Trophoblast cell (in vitro differentiated cells and primary cell): ENCODE measurements around the gene DTNB.

ENCODE experiments used
- DNase-seq, 2 donors: peaks; one replicate each; pipeline ENCODE4 v3.0.0-alpha.2; 2016
- H2AFZ ChIP-seq: 2 replicates; pipeline ENCODE4 v1.6.1; 2013; ENCODE audit warnings: low read length, moderate library complexity, mild to moderate bottlenecking; ENCODE audit not compliant: insufficient read depth, poor library complexity
- H2AK5ac ChIP-seq: 2 replicates; pipeline ENCODE4 v1.6.1; 2013; ENCODE audit warnings: mild to moderate bottlenecking, low read length
- H2BK120ac ChIP-seq: 2 replicates; pipeline ENCODE4 v1.6.1; 2013; ENCODE audit warnings: low read length, mild to moderate bottlenecking, moderate library complexity; ENCODE audit not compliant: insufficient read depth, poor library complexity
- H2BK12ac ChIP-seq: 2 replicates; pipeline ENCODE4 v1.6.1; 2013; ENCODE audit warnings: mild to moderate bottlenecking, low read length, moderate library complexity
- H2BK5ac ChIP-seq: 2 replicates; pipeline ENCODE4 v1.6.1; 2013; ENCODE audit warnings: low read length, low read depth, moderate library complexity, mild to moderate bottlenecking; ENCODE audit not compliant: poor library complexity
- H3K14ac ChIP-seq: 2 replicates; pipeline ENCODE4 v1.6.1; 2013; ENCODE audit warnings: mild to moderate bottlenecking, low read length
- H3K18ac ChIP-seq: 2 replicates; pipeline ENCODE4 v1.6.1; 2013; ENCODE audit warnings: mild to moderate bottlenecking, low read length
- H3K23ac ChIP-seq: 2 replicates; pipeline ENCODE4 v1.6.1; 2013; ENCODE audit warnings: low read length
- H3K27ac ChIP-seq: 2 replicates; pipeline ENCODE4 v1.5.1; 2013; ENCODE audit warnings: low read depth, mild to moderate bottlenecking, inconsistent platforms, low read length, moderate library complexity
- H3K27me3 ChIP-seq: 2 replicates; pipeline ENCODE4 v1.6.1; 2013; ENCODE audit warnings: inconsistent platforms, mild to moderate bottlenecking, low read length, moderate library complexity; ENCODE audit not compliant: insufficient read depth
- H3K36me3 ChIP-seq, 2 experiments: 1 replicate in 1 of 2; 2 replicates in 1 of 2; pipeline ENCODE4 v1.6.1; 2013; ENCODE audit warnings: low read length in 2 of 2, mild to moderate bottlenecking in 2 of 2, moderate library complexity in 1 of 2; ENCODE audit not compliant: insufficient read depth in 2 of 2, control insufficient read depth in 1 of 2
- H3K4ac ChIP-seq: 2 replicates; pipeline ENCODE4 v1.6.1; 2013; ENCODE audit warnings: low read depth, mild to moderate bottlenecking, low read length, moderate library complexity
- H3K4me1 ChIP-seq, 2 experiments: 1 replicate in 1 of 2; 2 replicates in 1 of 2; pipeline ENCODE4 v1.6.1; 2013; ENCODE audit warnings: low read length in 2 of 2, mild to moderate bottlenecking in 2 of 2, moderate library complexity in 1 of 2; ENCODE audit not compliant: insufficient read depth in 2 of 2, control insufficient read depth in 1 of 2
- H3K4me2 ChIP-seq: 2 replicates; pipeline ENCODE4 v1.6.1; 2013; ENCODE audit warnings: inconsistent platforms, mild to moderate bottlenecking, low read length, moderate library complexity
- H3K4me3 ChIP-seq: 2 replicates; pipeline ENCODE4 v1.5.1; 2013; ENCODE audit warnings: mild to moderate bottlenecking, low read depth, low read length, inconsistent platforms
- H3K79me1 ChIP-seq: one replicate; pipeline ENCODE4 v1.6.1; 2013; ENCODE audit warnings: low read length
- H3K79me2 ChIP-seq: 2 replicates; pipeline ENCODE4 v1.6.1; 2013; ENCODE audit warnings: low read length, mild to moderate bottlenecking; ENCODE audit not compliant: control insufficient read depth, insufficient read depth, poor library complexity
- H3K9ac ChIP-seq: 2 replicates; pipeline ENCODE4 v1.6.1; 2013; ENCODE audit warnings: mild to moderate bottlenecking, low read length
- H3K9me3 ChIP-seq: 2 replicates; pipeline ENCODE4 v1.6.1; 2013; ENCODE audit warnings: low read depth, mild to moderate bottlenecking, control low read depth, inconsistent platforms, low read length; ENCODE audit not compliant: insufficient read depth
- H4K12ac ChIP-seq: 2 replicates; pipeline ENCODE4 v1.6.1; 2013; ENCODE audit warnings: low read depth, mild to moderate bottlenecking, low read length, moderate library complexity
- H4K8ac ChIP-seq: 2 replicates; pipeline ENCODE4 v1.6.1; 2013; ENCODE audit warnings: low read depth, mild to moderate bottlenecking, low read length, moderate library complexity
- H4K91ac ChIP-seq: one replicate; pipeline ENCODE4 v1.6.1; 2013; ENCODE audit warnings: low read depth, mild to moderate bottlenecking, low read length, moderate library complexity
- WGBS: extraction: QIAGEN DNeasy Blood & Tissue Kit; methylation state at CpG from one replicate; pipeline ENCODE4 v1.1.7; 2013; ENCODE audit warnings: missing lambda C conversion rate; ENCODE audit not compliant: insufficient read length, insufficient coverage; ENCODE audit errors: extremely low coverage; 5-methylcytosine and 5-hydroxymethylcytosine counted together

Gene DTNB

GRCh38 chr2:25497229-25497917 lies 176.0 kb downstream of the DTNB start:
- H3K23ac ChIP-seq, result no peak overlapping the region
- peaks cover 1% of the 10 kb centered on the region for H3K9me3 ChIP-seq
- no peak overlapping the region for H3K9ac ChIP-seq
- no peak overlapping the region for H2BK12ac ChIP-seq
- H2BK5ac ChIP-seq, result no peak overlapping the region
- no peak overlapping the region for H3K27ac ChIP-seq
- H4K91ac ChIP-seq, result no peak overlapping the region
- H3K79me2 ChIP-seq, result no peaks in the 10 kb centered on the region
- WGBS, result no CpG with 5 or more reads among the region's 5 CpGs
- H2AFZ ChIP-seq, result no peak overlapping the region
- H2BK120ac ChIP-seq, result no peak overlapping the region
- no peak for DNase-seq
- H3K27me3 ChIP-seq, result no peaks in the 10 kb centered on the region
- no peaks in the 10 kb centered on the region for H3K36me3 ChIP-seq
- no peak overlapping the region for H3K4ac ChIP-seq
- H3K4me3 ChIP-seq, result no peak overlapping the region
- no peak overlapping the region for H2AK5ac ChIP-seq
- no peak overlapping the region for H4K12ac ChIP-seq
- no peak overlapping the region for H3K14ac ChIP-seq
- H3K79me1 ChIP-seq, result no peaks in the 10 kb centered on the region
- H3K18ac ChIP-seq, result no peak overlapping the region
- H4K8ac ChIP-seq, result no peak overlapping the region
- H3K4me1 ChIP-seq, result peaks cover 0 to 2% of the 10 kb centered on the region in 2 experiments
- H3K4me2 ChIP-seq, result no peak overlapping the region

- Histone ChIP-seq H3K23ac (no peak overlapping the region), H3K27ac (no peak overlapping the region), H3K4ac (no peak overlapping the region), H3K18ac (no peak overlapping the region), H3K4me3 (no peak overlapping the region), H4K12ac (no peak overlapping the region), H3K4me1 (peaks cover 0 to 2% of the 10 kb centered on the region in 2 experiments), H2BK120ac (no peak overlapping the region), H2AFZ (no peak overlapping the region), H4K91ac (no peak overlapping the region), H3K4me2 (no peak overlapping the region), H2AK5ac (no peak overlapping the region), H3K79me1 (no peaks in the 10 kb centered on the region), H3K36me3 (no peaks in the 10 kb centered on the region), H2BK5ac (no peak overlapping the region), H2BK12ac (no peak overlapping the region), H3K9ac (no peak overlapping the region), H3K14ac (no peak overlapping the region), H3K27me3 (no peaks in the 10 kb centered on the region), H4K8ac (no peak overlapping the region), H3K79me2 (no peaks in the 10 kb centered on the region), H3K9me3 (no peaks in the 10 kb centered on the region)
- no peak for DNase-seq
- no CpG with 5 or more reads among the region's 2 CpGs for WGBS
Observed at GRCh38 chr2:25494616-25495015, 178.8 kb downstream of the DTNB start.

GRCh38 chr2:25493207-25493606 lies 180.2 kb downstream of the DTNB start:
- H3K4me2 ChIP-seq, result no peak overlapping the region
- H2AK5ac ChIP-seq, result no peak overlapping the region
- no peak overlapping the region for H2BK120ac ChIP-seq
- H2AFZ ChIP-seq, result no peak overlapping the region
- no peak overlapping the region for H4K8ac ChIP-seq
- DNase-seq, result no peak
- H3K79me1 ChIP-seq, result no peaks in the 10 kb centered on the region
- no CpG with 5 or more reads among the region's 1 CpG for WGBS
- no peak overlapping the region for H3K27ac ChIP-seq
- no peak overlapping the region for H4K91ac ChIP-seq
- no peak overlapping the region for H3K4ac ChIP-seq
- no peak overlapping the region for H3K23ac ChIP-seq
- H3K9ac ChIP-seq, result no peak overlapping the region
- H3K79me2 ChIP-seq, result no peaks in the 10 kb centered on the region
- no peak overlapping the region for H2BK5ac ChIP-seq
- no peak overlapping the region for H3K18ac ChIP-seq
- no peak overlapping the region for H4K12ac ChIP-seq
- H3K9me3 ChIP-seq, result no peaks in the 10 kb centered on the region
- peaks cover 0 to 2% of the 10 kb centered on the region in 2 experiments for H3K4me1 ChIP-seq
- no peak overlapping the region for H3K14ac ChIP-seq
- no peaks in the 10 kb centered on the region for H3K36me3 ChIP-seq
- H3K27me3 ChIP-seq, result no peaks in the 10 kb centered on the region
- no peak overlapping the region for H3K4me3 ChIP-seq
- no peak overlapping the region for H2BK12ac ChIP-seq

GRCh38 chr2:25492726-25493125 lies 180.7 kb downstream of the DTNB start:
- no peak overlapping the region for H2BK5ac ChIP-seq
- no peak overlapping the region for H2AFZ ChIP-seq
- H3K79me2 ChIP-seq, result no peaks in the 10 kb centered on the region
- H2BK12ac ChIP-seq, result peak overlapping the region; percentile 17
- H3K9me3 ChIP-seq, result no peaks in the 10 kb centered on the region
- H3K4me2 ChIP-seq, result no peak overlapping the region
- H3K9ac ChIP-seq, result no peak overlapping the region
- H3K23ac ChIP-seq, result no peak overlapping the region
- no peak overlapping the region for H2BK120ac ChIP-seq
- H3K27me3 ChIP-seq, result no peaks in the 10 kb centered on the region
- no peak overlapping the region for H3K18ac ChIP-seq
- no peak overlapping the region for H2AK5ac ChIP-seq
- H3K14ac ChIP-seq, result no peak overlapping the region
- no CpG with 5 or more reads among the region's 3 CpGs for WGBS
- no peak overlapping the region for H4K8ac ChIP-seq
- H3K4ac ChIP-seq, result no peak overlapping the region
- no peak overlapping the region for H4K91ac ChIP-seq
- no peak overlapping the region for H4K12ac ChIP-seq
- H3K79me1 ChIP-seq, result no peaks in the 10 kb centered on the region
- H3K27ac ChIP-seq, result no peak overlapping the region
- no peak for DNase-seq
- H3K4me1 ChIP-seq, result peaks cover 0 to 2% of the 10 kb centered on the region in 2 experiments
- H3K36me3 ChIP-seq, result no peaks in the 10 kb centered on the region
- H3K4me3 ChIP-seq, result no peak overlapping the region
